Naive B cell (primary cell): ENCODE measurements around the gene RPL36. TPM values are rescaled to one million over a fixed set of nuclear protein-coding genes. Genes with fewer than 3 reads are reported as not detected.
A peak's percentile ranks its signal among the peaks of the same experiment; 100 is the strongest.
"Not testable (repeated sequence)": the region's sequence is repeated elsewhere in the genome, so short reads cannot be mapped to it uniquely, and the experiment has no call there.

ENCODE experiments used
- ATAC-seq, 2 donors: fragments of 150-1000 bp; cut with Tn5 transposase; 2 replicates each; pipeline ENCODE4 v1.10.0; 2021; ENCODE audit warnings: low read depth in 2 of 2, mild to moderate bottlenecking in 2 of 2, moderate library complexity in 2 of 2
- DNase-seq: peaks from one replicate; pipeline ENCODE4 v3.0.0; 2022
- H3K27ac Mint-ChIP-seq, 6 donors: one replicate each; pipeline ENCODE4 v1.8.0; 2020 to 2022; ENCODE audit warnings: mild to moderate bottlenecking in 6 of 6, mixed read lengths in 6 of 6, moderate library complexity in 5 of 6, inconsistent platforms in 2 of 6
- H3K27me3 Mint-ChIP-seq, 3 donors: one replicate each; pipeline ENCODE4 v1.8.0; 2021 to 2022; ENCODE audit warnings: mixed read lengths in 3 of 3, mild to moderate bottlenecking in 1 of 3
- H3K36me3 Mint-ChIP-seq, 2 donors: one replicate each; pipeline ENCODE4 v1.8.0; 2020 to 2022; ENCODE audit warnings: mixed read lengths in 2 of 2, inconsistent platforms in 1 of 2, mild to moderate bottlenecking in 1 of 2
- H3K4me1 Mint-ChIP-seq, 3 donors: one replicate each; pipeline ENCODE4 v1.8.0; 2020 to 2022; ENCODE audit warnings: mixed read lengths in 3 of 3, inconsistent platforms in 1 of 3, mild to moderate bottlenecking in 1 of 3, moderate library complexity in 1 of 3
- H3K4me3 Mint-ChIP-seq, 8 donors: one replicate each; pipeline ENCODE4 v1.8.0; 2020 to 2022; ENCODE audit warnings: mild to moderate bottlenecking in 8 of 8, mixed read lengths in 8 of 8, moderate library complexity in 8 of 8, inconsistent platforms in 2 of 8
- H3K9me3 Mint-ChIP-seq, 7 donors: one replicate each; pipeline ENCODE4 v1.8.0; 2020 to 2022; ENCODE audit warnings: mixed read lengths in 7 of 7, mild to moderate bottlenecking in 5 of 7, inconsistent platforms in 2 of 7, moderate library complexity in 1 of 7
- polyA plus RNA-seq, 6 donors: library from polyadenylated mRNA; unstranded; fragments of 300-500 nt; fragmentation: Illumina TruSeq; gene quantifications; one replicate each; pipeline ENCODE4 v1.2.3, GENCODE V29; 2021; ENCODE audit warnings: low read depth in 6 of 6

Gene RPL36
- polyA plus RNA-seq, 6 donors from 2014 or later, result 1,207 to 2,143 (median 1,738) TPM

- H3K9me3 Mint-ChIP-seq, result no peaks in the 10 kb centered on the region
- ATAC-seq (no peak), DNase-seq (no peak)
- no peak overlapping the region for H3K4me3 Mint-ChIP-seq
- H3K27me3 Mint-ChIP-seq, result no peaks in the 10 kb centered on the region
- H3K36me3 Mint-ChIP-seq, result peaks cover 0 to 7% of the 10 kb centered on the region in 2 donors
- H3K27ac Mint-ChIP-seq, result peak overlapping the region in 1 of 6 donors; percentile 20
- peaks cover 9 to 20% (median 11%) of the 10 kb centered on the region in 3 donors for H3K4me1 Mint-ChIP-seq
These were observed 6.3 kb downstream of the RPL36 start for GRCh38 chr19:5696196-5697021.

- Mint-ChIP-seq H3K36me3 (peaks cover 0 to 7% of the 10 kb centered on the region in 2 donors), H3K9me3 (no peaks in the 10 kb centered on the region), H3K27me3 (no peaks in the 10 kb centered on the region), H3K4me3 (peak overlapping the region in 2 of 8 donors; percentile 60 to 62), H3K4me1 (peaks cover 5 to 19% (median 11%) of the 10 kb centered on the region in 3 donors), H3K27ac (peak overlapping the region in 1 of 6 donors; percentile 20)
- ATAC-seq (no peak), DNase-seq (no peak)
These were observed 7.2 kb downstream of the RPL36 start for GRCh38 chr19:5697022-5697889.

GRCh38 chr19:5697890-5698634 is 8.0 kb downstream of the RPL36 start:
- Mint-ChIP-seq H3K4me3 (peak overlapping the region in 1 of 8 donors; percentile 62), H3K27ac (peak overlapping the region in 1 of 6 donors; percentile 44)
- no peak for DNase-seq

GRCh38 chr19:5698635-5699422 is 8.7 kb downstream of the RPL36 start:
- Mint-ChIP-seq H3K36me3 (peaks cover 0 to 8% of the 10 kb centered on the region in 2 donors), H3K4me3 (no peak overlapping the region), H3K9me3 (no peaks in the 10 kb centered on the region), H3K27ac (peak overlapping the region in 3 of 6 donors; percentile 18 to 60 (median 19)), H3K4me1 (peaks cover 0 to 11% (median 0%) of the 10 kb centered on the region in 3 donors), H3K27me3 (no peaks in the 10 kb centered on the region)
- ATAC-seq (peak; percentile 14 to 45), DNase-seq (no peak)

More at GRCh38 chr19:5697890-5698634, 8.0 kb downstream of the RPL36 start:
- peaks cover 0 to 11% (median 3%) of the 10 kb centered on the region in 3 donors for H3K4me1 Mint-ChIP-seq
- H3K36me3 Mint-ChIP-seq, result peaks cover 0 to 6% of the 10 kb centered on the region in 2 donors
- H3K27me3 Mint-ChIP-seq, result no peaks in the 10 kb centered on the region
- H3K9me3 Mint-ChIP-seq, result no peaks in the 10 kb centered on the region
- no peak for ATAC-seq

GRCh38 chr19:5700455-5701092 is 10.5 kb downstream of the RPL36 start:
- Mint-ChIP-seq H3K36me3 (peaks cover 0 to 8% of the 10 kb centered on the region in 2 donors), H3K4me3 (no peak overlapping the region), H3K27me3 (no peaks in the 10 kb centered on the region), H3K4me1 (peaks cover 0 to 5% (median 0%) of the 10 kb centered on the region in 3 donors), H3K9me3 (no peaks in the 10 kb centered on the region), H3K27ac (peak overlapping the region in 1 of 6 donors; percentile 37)
- ATAC-seq, result no peak
- no peak for DNase-seq

- H3K4me3 Mint-ChIP-seq, H3K36me3 Mint-ChIP-seq: not testable (repeated sequence)
These were observed 11.9 kb downstream of the RPL36 start for GRCh38 chr19:5702053-5702410.

GRCh38 chr19:5703819-5704818 is 14.0 kb downstream of the RPL36 start:
- ATAC-seq (no peak), DNase-seq (no peak)
- H3K27me3 Mint-ChIP-seq, result no peaks in the 10 kb centered on the region
- peaks cover 0 to 8% of the 10 kb centered on the region in 2 donors for H3K36me3 Mint-ChIP-seq
- H3K27ac Mint-ChIP-seq, result peak overlapping the region in 1 of 6 donors; percentile 67
- H3K4me1 Mint-ChIP-seq, result peaks cover 0 to 5% (median 0%) of the 10 kb centered on the region in 3 donors
- H3K4me3 Mint-ChIP-seq, result no peak overlapping the region
- H3K9me3 Mint-ChIP-seq, result no peaks in the 10 kb centered on the region

More at GRCh38 chr19:5702053-5702410, 11.9 kb downstream of the RPL36 start:
- not testable (repeated sequence) for ATAC-seq, H3K9me3 Mint-ChIP-seq, H3K4me1 Mint-ChIP-seq, H3K27ac Mint-ChIP-seq, DNase-seq, H3K27me3 Mint-ChIP-seq

GRCh38 chr19:5705552-5705951 is 15.5 kb downstream of the RPL36 start:
- no peak overlapping the region for H3K4me3 Mint-ChIP-seq
- no peak for ATAC-seq
- peaks cover 0 to 5% (median 0%) of the 10 kb centered on the region in 3 donors for H3K4me1 Mint-ChIP-seq
- H3K36me3 Mint-ChIP-seq, result peaks cover 0 to 8% of the 10 kb centered on the region in 2 donors
- DNase-seq, result no peak
- H3K27me3 Mint-ChIP-seq, result no peaks in the 10 kb centered on the region
- no peaks in the 10 kb centered on the region for H3K9me3 Mint-ChIP-seq
- no peak overlapping the region for H3K27ac Mint-ChIP-seq

GRCh38 chr19:5706876-5707573 is 16.9 kb downstream of the RPL36 start:
- Mint-ChIP-seq H3K9me3 (no peaks in the 10 kb centered on the region), H3K4me3 (peak overlapping the region in 2 of 8 donors; percentile 9 to 60), H3K36me3 (peaks cover 0 to 8% of the 10 kb centered on the region in 2 donors)

GRCh38 chr19:5707576-5708575 is 17.8 kb downstream of the RPL36 start:
- ATAC-seq (no peak), DNase-seq (no peak)
- H3K9me3 Mint-ChIP-seq, result no peaks in the 10 kb centered on the region
- peaks cover 0 to 5% (median 0%) of the 10 kb centered on the region in 3 donors for H3K4me1 Mint-ChIP-seq
- H3K36me3 Mint-ChIP-seq, result peaks cover 0 to 8% of the 10 kb centered on the region in 2 donors
- peak overlapping the region in 1 of 8 donors; percentile 60 for H3K4me3 Mint-ChIP-seq
- H3K27ac Mint-ChIP-seq, result peak overlapping the region in 1 of 6 donors; percentile 65
- H3K27me3 Mint-ChIP-seq, result no peaks in the 10 kb centered on the region

More at GRCh38 chr19:5706876-5707573, 16.9 kb downstream of the RPL36 start:
- Mint-ChIP-seq H3K4me1 (peaks cover 0 to 5% (median 0%) of the 10 kb centered on the region in 3 donors), H3K27ac (peak overlapping the region in 3 of 6 donors; percentile 28 to 66 (median 65)), H3K27me3 (no peaks in the 10 kb centered on the region)
- DNase-seq, result no peak
- ATAC-seq, result no peak
